B cell (primary cell): ENCODE measurements around the gene TRIM25. TPM values are rescaled to one million over a fixed set of nuclear protein-coding genes. Genes with fewer than 3 reads are reported as not detected.
"Not testable (repeated sequence)": the region's sequence is repeated elsewhere in the genome, so short reads cannot be mapped to it uniquely, and the experiment has no call there.

Experiments used
- ATAC-seq: fragments of 200-7000 bp; cut with Tn5 transposase; one replicate; pipeline ENCODE4 v1.10.0; 2021; ENCODE audit warnings: low read depth, mild to moderate bottlenecking, moderate number of reproducible peaks, moderate library complexity
- CTCF ChIA-PET: fragments of 350-600 bp; sonication (Branson Sonifier 250); formaldehyde crosslinking; loops from one replicate; lab custom pipeline; 2021; ENCODE audit warnings: antibody characterized with exemption, inconsistent platforms; lab: Charles Lee
- POLR2A ChIA-PET: fragments of 350-600 bp; sonication (Branson Sonifier 250); formaldehyde crosslinking; loops from one replicate; lab custom pipeline; 2021; ENCODE audit warnings: antibody characterized with exemption; lab: Charles Lee
- DNase-seq: peaks from one replicate; pipeline ENCODE4 v3.0.0; 2013
- H2AFZ ChIP-seq: 2 replicates; pipeline ENCODE4 v1.6.1; 2012; ENCODE audit warnings: mild to moderate bottlenecking, low read depth, low read length; ENCODE audit not compliant: insufficient read depth, poor library complexity, severe bottlenecking
- H3K27ac ChIP-seq, 2 donors: 1 replicate in 1 of 2; 2 replicates in 1 of 2; pipeline ENCODE4 v1.5.1; 2012 to 2013; ENCODE audit warnings: low read length in 2 of 2, mild to moderate bottlenecking in 2 of 2, moderate library complexity in 1 of 2
- H3K27me3 ChIP-seq, 4 experiments: fragments of 200-600 bp in 1 of 4; sonication (generic) in 1 of 4; replicated peaks in 1 of 4; 1 replicate in 2 of 4; 2 replicates in 2 of 4; pipeline versions ENCODE4 v1.6.1 to v1.7.0; 2013 to 2016; ENCODE audit warnings: low read length in 3 of 4, mild to moderate bottlenecking in 2 of 4, mixed read lengths in 1 of 4, moderate library complexity in 1 of 4; ENCODE audit not compliant: insufficient read depth in 4 of 4, control insufficient read depth in 3 of 4; ENCODE audit errors: control extremely low read depth in 1 of 4
- H3K36me3 ChIP-seq, 2 experiments: replicated peaks in 1 of 2; 1 replicate in 1 of 2; 2 replicates in 1 of 2; pipeline versions ENCODE4 v1.6.1 to v1.7.1; 2013; ENCODE audit warnings: low read length in 1 of 2; ENCODE audit not compliant: insufficient read depth in 2 of 2, control insufficient read depth in 1 of 2; ENCODE audit errors: control extremely low read depth in 1 of 2, extremely low read depth in 1 of 2
- H3K4me1 ChIP-seq, 2 donors: fragments of 200-600 bp in 1 of 2; sonication (generic) in 1 of 2; 1 replicate in 1 of 2; 2 replicates in 1 of 2; pipeline versions ENCODE4 v1.5.1 to v1.6.1; 2013 to 2017; ENCODE audit warnings: low read length in 2 of 2; ENCODE audit not compliant: control insufficient read depth in 2 of 2, insufficient read depth in 2 of 2
- H3K4me2 ChIP-seq: replicated peaks from 2 replicates; pipeline ENCODE3; 2012; ENCODE audit warnings: mild to moderate bottlenecking, low read depth, low read length; ENCODE audit not compliant: poor library complexity, severe bottlenecking
- H3K4me3 ChIP-seq, 5 experiments: fragments of 200-600 bp in 1 of 5; sonication (generic) in 1 of 5; 1 replicate in 3 of 5; 2 replicates in 2 of 5; pipeline versions ENCODE4 v1.5.1 to v1.7.0; 2011 to 2016; ENCODE audit warnings: low read length in 4 of 5, mild to moderate bottlenecking in 4 of 5, low read depth in 2 of 5, control low read depth in 1 of 5, moderate library complexity in 1 of 5; ENCODE audit not compliant: insufficient read depth in 1 of 5; ENCODE audit errors: control extremely low read depth in 1 of 5, extremely low read depth in 1 of 5
- H3K79me2 ChIP-seq: fragments of 200-600 bp; sonication (generic); one replicate; pipeline ENCODE4 v1.6.0; 2016; ENCODE audit warnings: low read length; ENCODE audit not compliant: control insufficient read depth, insufficient read depth
- H3K9ac ChIP-seq: fragments of 200-600 bp; sonication (generic); 2 replicates; pipeline ENCODE4 v1.6.1; 2017; ENCODE audit warnings: mild to moderate bottlenecking, low read length, moderate library complexity
- H3K9me3 ChIP-seq, 3 donors: one replicate each; pipeline versions ENCODE4 v1.6.1 to v1.7.1; 2013; ENCODE audit warnings: low read length in 2 of 3; ENCODE audit not compliant: control insufficient read depth in 2 of 3, insufficient read depth in 1 of 3; ENCODE audit errors: control extremely low read depth in 1 of 3
- H4K20me1 ChIP-seq: 2 replicates; pipeline ENCODE4 v1.6.0; 2012; ENCODE audit warnings: mild to moderate bottlenecking, low read length; ENCODE audit not compliant: insufficient read depth, control insufficient read depth, poor library complexity, severe bottlenecking
- H3K27ac Mint-ChIP-seq: one replicate; pipeline ENCODE4 v1.8.0; 2021; ENCODE audit warnings: mixed read lengths
- H3K27me3 Mint-ChIP-seq: one replicate; pipeline ENCODE4 v1.8.0; 2021; ENCODE audit warnings: mixed read lengths
- H3K4me1 Mint-ChIP-seq: one replicate; pipeline ENCODE4 v1.8.0; 2021; ENCODE audit warnings: mixed read lengths
- H3K4me3 Mint-ChIP-seq: one replicate; pipeline ENCODE4 v1.8.0; 2021; ENCODE audit warnings: mixed read lengths
- H3K9me3 Mint-ChIP-seq: one replicate; pipeline ENCODE4 v1.8.0; 2022; ENCODE audit warnings: mixed read lengths; ENCODE audit not compliant: insufficient read depth
- CTCF ChIP-seq: fragments of 200-600 bp; IDR thresholded peaks from one replicate; pipeline ENCODE4 v1.8.0; 2022; ENCODE audit warnings: antibody characterized with exemption, mild to moderate bottlenecking
- EZH2 ChIP-seq: IDR thresholded peaks from 2 replicates; pipeline ENCODE4 v1.6.1; 2012; ENCODE audit warnings: borderline replicate concordance, low read depth, mild to moderate bottlenecking, moderate library complexity, low read length; ENCODE audit not compliant: insufficient read depth, poor library complexity, severe bottlenecking
- WGBS: methylation state at CpG from one replicate; pipeline ENCODE4 v1.1.5; 2013; ENCODE audit warnings: missing lambda C conversion rate; ENCODE audit not compliant: insufficient coverage; 5-methylcytosine and 5-hydroxymethylcytosine counted together
- intact Hi-C: fragments of 100-400 bp; cut with micrococcal nuclease; formaldehyde crosslinking; loops from one replicate; pipeline ENCODE4 v1.10.0; 2022
- polyA plus RNA-seq: library from polyadenylated mRNA; depleted of rRNA; stranded (reverse); fragments of >200 nt; gene quantifications from 2 replicates; pipeline ENCODE4 v1.2.3, GENCODE V29; 2012
- total RNA-seq, 2 donors: library from RNA; stranded (reverse); fragments of 120-200 nt in 1 of 2; gene quantifications; 1 replicate in 1 of 2; 2 replicates in 1 of 2; pipeline versions ENCODE4 v1.2.3 to v1.2.4, GENCODE V29; 2013 to 2022

Gene TRIM25
- total and polyA plus RNA-seq, 2 donors (not counting 1 experiment from before 2014, with no cell fraction given) = 38.5 to 92.4 TPM

GRCh38 chr17:56939869-56940484 lies 26.1 kb upstream of the TRIM25 start:
- H3K79me2 ChIP-seq = no peaks in the 10 kb centered on the region
- no peaks in the 10 kb centered on the region for H3K9me3 Mint-ChIP-seq
- no peak overlapping the region for H3K27ac ChIP-seq
- ChIA-PET POLR2A (no interaction called here), CTCF (interaction anchor here (0.6 to 5.8 kb wide), 25 partner anchors 9 to 143 kb away, joined by 3 to 151 read pairs (median 4); partner anchors contain the start of genes DGKE and TRIM25)
- TF ChIP-seq EZH2 (no peak), CTCF (peak; percentile 84)
- WGBS = 100% methylated on average over 2 of the region's 11 CpGs
- no peak overlapping the region for H3K4me3 Mint-ChIP-seq
- DNase-seq (peak; percentile 83), ATAC-seq (peak; percentile 91)
- H3K9me3 ChIP-seq = no peaks in the 10 kb centered on the region
- H3K27me3 Mint-ChIP-seq = no peaks in the 10 kb centered on the region
- H3K4me2 ChIP-seq = no peak overlapping the region
- H2AFZ ChIP-seq = no peak overlapping the region
- no peaks in the 10 kb centered on the region for H3K27me3 ChIP-seq
- peaks cover 0 to 3% of the 10 kb centered on the region in 2 donors for H3K4me1 ChIP-seq
- H3K4me1 Mint-ChIP-seq = peaks cover 4% of the 10 kb centered on the region
- intact Hi-C loops = loop anchor here (1.0 to 5.0 kb wide), 4 partner anchors 26 to 348 kb away; partner anchors contain the start of genes NOG and TRIM25
- H3K9ac ChIP-seq = no peak overlapping the region
- H4K20me1 ChIP-seq = no peaks in the 10 kb centered on the region
- H3K27ac Mint-ChIP-seq = no peak overlapping the region
- H3K36me3 ChIP-seq = peaks cover 0 to 66% of the 10 kb centered on the region in 2 experiments
- H3K4me3 ChIP-seq = no peak overlapping the region

- H3K4me3 Mint-ChIP-seq, H3K4me1 Mint-ChIP-seq, H3K4me1 ChIP-seq, H3K79me2 ChIP-seq, DNase-seq, H3K27ac ChIP-seq, intact Hi-C loops, POLR2A ChIA-PET, H3K9me3 Mint-ChIP-seq, H3K4me2 ChIP-seq, H2AFZ ChIP-seq, H3K27me3 Mint-ChIP-seq, H3K4me3 ChIP-seq, H3K9ac ChIP-seq, H4K20me1 ChIP-seq, H3K27me3 ChIP-seq, H3K27ac Mint-ChIP-seq, H3K9me3 ChIP-seq, ATAC-seq: not testable (repeated sequence)
- CTCF ChIA-PET = interaction anchor here (1.1 kb wide), 1 partner anchor 118 kb away, joined by 6 read pairs; no protein-coding TSS in a partner anchor
- H3K36me3 ChIP-seq = peaks cover 0 to 68% of the 10 kb centered on the region in 2 experiments
- WGBS = no CpG with 5 or more reads among the region's 5 CpGs
Measured at GRCh38 chr17:56938206-56938605, 24.4 kb upstream of the TRIM25 start.
